ENCODE data around the gene FNDC3B. TPM values are rescaled to one million over a fixed set of nuclear protein-coding genes. Genes with fewer than 3 reads are reported as not detected.

Gene FNDC3B
- total and polyA plus RNA-seq, 9 of the 15 experiments (the other 6 are each of a cell fraction or from before 2014, with no cell fraction given) = 7.0 to 35.8 (median 16.2) TPM

DNA sequence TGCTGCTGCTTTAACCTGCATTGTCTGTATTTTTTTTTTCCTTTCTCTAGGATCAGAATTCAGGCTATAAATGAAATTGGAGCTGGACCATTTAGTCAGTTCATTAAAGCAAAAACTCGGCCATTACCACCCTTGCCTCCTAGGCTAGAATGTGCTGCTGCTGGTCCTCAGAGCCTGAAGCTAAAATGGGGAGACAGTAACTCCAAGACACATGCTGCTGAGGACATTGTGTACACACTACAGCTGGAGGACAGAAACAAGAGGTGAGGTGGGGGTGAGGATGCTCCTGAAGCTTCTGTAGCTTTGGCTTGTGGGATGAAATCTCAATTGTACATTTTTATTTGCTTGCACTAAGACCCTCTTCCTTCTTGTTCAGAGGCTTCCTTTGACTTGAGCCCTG is 323.2 kb downstream of the FNDC3B start:
- Histone ChIP-seq H3K4me3 (no peak overlapping the region), H3K4me1 (replicated peaks in 1 of 2; ENCODE audit: control insufficient read depth in 2 of 2, insufficient read depth in 2 of 2, low read length in 2 of 2) (no peaks in the 10 kb centered on the region), H2AFZ (ENCODE audit: low read depth, low read length) (no peak overlapping the region), H3K27me3 (ENCODE audit: control insufficient read depth in 2 of 2, insufficient read depth in 2 of 2, low read length in 2 of 2) (no peaks in the 10 kb centered on the region), H3K9me1 (ENCODE audit: control insufficient read depth, insufficient read depth, low read length) (no peaks in the 10 kb centered on the region), H4K20me1 (replicated peaks; ENCODE audit: control insufficient read depth, insufficient read depth, low read length) (no peaks in the 10 kb centered on the region), H3K4me2 (ENCODE audit: insufficient read depth, low read length) (no peak overlapping the region), H3K9ac (ENCODE audit: insufficient read depth in 1 of 2, low read depth in 2 of 2, low read length in 2 of 2) (no peak overlapping the region), H3K36me3 (ENCODE audit: control insufficient read depth, insufficient read depth, low read length) (peaks cover 45% of the 10 kb centered on the region), H3K79me2 (ENCODE audit: control insufficient read depth, insufficient read depth, low read length) (no peaks in the 10 kb centered on the region), H3K9me3 (replicated peaks; ENCODE audit: control insufficient read depth, insufficient read depth, low read depth, low read length) (no peaks in the 10 kb centered on the region), H3K27ac (ENCODE audit: extremely low read depth, low read depth, low read length) (no peak overlapping the region)
- TF ChIP-seq CXXC5 (CRISPR knock-in tag; IDR thresholded peaks at IDR 0.05) = no peak
- TF ChIP-seq RBM14 (IDR thresholded peaks at IDR 0.05; ENCODE audit: borderline replicate concordance, insufficient read depth, low read depth, low read length) = no peak
- no peak for TF ChIP-seq HNRNPUL1 (IDR thresholded peaks at IDR 0.05; ENCODE audit: low read length)
- TF ChIP-seq HNRNPK (IDR thresholded peaks at IDR 0.05; ENCODE audit: low read depth, low read length, poor library complexity, severe bottlenecking) = no peak
- TF ChIP-seq KLF16 (IDR thresholded peaks at IDR 0.05) = no peak
- no peak for TF ChIP-seq FOXM1 (IDR thresholded peaks at IDR 0.05; ENCODE audit: low read depth)
- no peak for TF ChIP-seq FOXM1 (CRISPR knock-in tag; IDR thresholded peaks at IDR 0.05; ENCODE audit: low read depth)
- no peak for TF ChIP-seq ZBTB1 (CRISPR knock-in tag; IDR thresholded peaks at IDR 0.05; ENCODE audit: borderline replicate concordance, low read depth)
- no peak for TF ChIP-seq ETS2 (tag; IDR thresholded peaks at IDR 0.05; ENCODE audit: borderline replicate concordance, poor library complexity, severe bottlenecking)
- TF ChIP-seq CBX8 (IDR thresholded peaks at IDR 0.05; ENCODE audit: borderline replicate concordance, extremely low read depth, low read depth, low read length, poor library complexity, severe bottlenecking) = no peak
- TF ChIP-seq XRCC4 (IDR thresholded peaks at IDR 0.05; ENCODE audit: extremely low read depth, insufficient read depth, insufficient read length) = no peak
- no peak for TF ChIP-seq DMBX1 (CRISPR knock-in tag; IDR thresholded peaks at IDR 0.05; ENCODE audit: borderline replicate concordance)
- TF ChIP-seq ELF4 (CRISPR knock-in tag; IDR thresholded peaks at IDR 0.05) = no peak
- no peak for TF ChIP-seq HDAC3 (IDR thresholded peaks at IDR 0.05; ENCODE audit: borderline replicate concordance, partially characterized antibody)
- TF ChIP-seq, protein P1, sequence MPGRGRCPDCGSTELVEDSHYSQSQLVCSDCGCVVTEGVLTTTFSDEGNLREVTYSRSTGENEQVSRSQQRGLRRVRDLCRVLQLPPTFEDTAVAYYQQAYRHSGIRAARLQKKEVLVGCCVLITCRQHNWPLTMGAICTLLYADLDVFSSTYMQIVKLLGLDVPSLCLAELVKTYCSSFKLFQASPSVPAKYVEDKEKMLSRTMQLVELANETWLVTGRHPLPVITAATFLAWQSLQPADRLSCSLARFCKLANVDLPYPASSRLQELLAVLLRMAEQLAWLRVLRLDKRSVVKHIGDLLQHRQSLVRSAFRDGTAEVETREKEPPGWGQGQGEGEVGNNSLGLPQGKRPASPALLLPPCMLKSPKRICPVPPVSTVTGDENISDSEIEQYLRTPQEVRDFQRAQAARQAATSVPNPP (IDR thresholded peaks at IDR 0.05; ENCODE audit: borderline replicate concordance, insufficient read depth, insufficient read length) = no peak
- TF ChIP-seq BMI1 (IDR thresholded peaks at IDR 0.05; ENCODE audit: low read length) = no peak
- TF ChIP-seq ADNP (tag; IDR thresholded peaks at IDR 0.05) = no peak
- no peak for TF ChIP-seq TAL1 (IDR thresholded peaks at IDR 0.05)
- no peak for TF ChIP-seq TRIM24 (IDR thresholded peaks at IDR 0.05)
- TF ChIP-seq MXI1 (IDR thresholded peaks at IDR 0.05; ENCODE audit: low read depth, low read length) = no peak
- TF ChIP-seq, protein P2, sequence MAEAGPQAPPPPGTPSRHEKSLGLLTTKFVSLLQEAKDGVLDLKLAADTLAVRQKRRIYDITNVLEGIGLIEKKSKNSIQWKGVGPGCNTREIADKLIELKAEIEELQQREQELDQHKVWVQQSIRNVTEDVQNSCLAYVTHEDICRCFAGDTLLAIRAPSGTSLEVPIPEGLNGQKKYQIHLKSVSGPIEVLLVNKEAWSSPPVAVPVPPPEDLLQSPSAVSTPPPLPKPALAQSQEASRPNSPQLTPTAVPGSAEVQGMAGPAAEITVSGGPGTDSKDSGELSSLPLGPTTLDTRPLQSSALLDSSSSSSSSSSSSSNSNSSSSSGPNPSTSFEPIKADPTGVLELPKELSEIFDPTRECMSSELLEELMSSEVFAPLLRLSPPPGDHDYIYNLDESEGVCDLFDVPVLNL (CRISPR knock-in tag; IDR thresholded peaks at IDR 0.05; ENCODE audit: low read depth) = no peak
- DNase-seq (ENCODE audit: extremely low read depth in 1 of 4, low spot score in 3 of 4) (no peak), ATAC-seq (no peak), FAIRE-seq (no peak)
- WGBS (ENCODE audit: insufficient coverage, low coverage, missing lambda C conversion rate) = 60% methylated on average over 1 of the region's 1 CpG
- intact Hi-C loops (cut with micrococcal nuclease) (no loop called here), in situ Hi-C loops (cut with MboI) (no loop called here)
- CTCF ChIA-PET (ENCODE audit: low intra/inter-chr PET ratio) = interaction anchor here (0.6 kb wide), 1 partner anchor 17 kb away, joined by 3 read pairs; no protein-coding TSS in a partner anchor
- BruUV-seq (replicated peaks) = no TSS peak
- POLR2A ChIA-PET = interaction anchor here (0.7 kb wide), 1 partner anchor 13 kb away, joined by 3 read pairs; no protein-coding TSS in a partner anchor
